Type B pancreatic cell (in vitro differentiated cells): ENCODE measurements around the gene ACVR1C. TPM values are rescaled to one million over a fixed set of nuclear protein-coding genes. Genes with fewer than 3 reads are reported as not detected.

Source experiments
- DNase-seq: peaks from one replicate; pipeline ENCODE4 v3.0.0; 2021; ENCODE audit warnings: mixed read lengths; ENCODE audit not compliant: unreplicated experiment; ENCODE audit errors: extremely low spot score
- H3K27ac Mint-ChIP-seq: 2 replicates; pipeline ENCODE4 v1.8.0; 2021; ENCODE audit warnings: mild to moderate bottlenecking, mixed read lengths
- H3K27me3 Mint-ChIP-seq: 2 replicates; pipeline ENCODE4 v1.8.0; 2021; ENCODE audit warnings: mixed read lengths
- H3K36me3 Mint-ChIP-seq: 2 replicates; pipeline ENCODE4 v1.8.0; 2021; ENCODE audit warnings: mixed read lengths
- H3K4me1 Mint-ChIP-seq: one replicate; pipeline ENCODE4 v1.8.0; 2021; ENCODE audit warnings: mixed read lengths; ENCODE audit not compliant: unreplicated experiment
- H3K4me3 Mint-ChIP-seq: 2 replicates; pipeline ENCODE4 v1.8.0; 2021; ENCODE audit warnings: mild to moderate bottlenecking, mixed read lengths
- H3K9me3 Mint-ChIP-seq: 2 replicates; pipeline ENCODE4 v1.8.0; 2021; ENCODE audit warnings: mixed read lengths
- total RNA-seq: library from RNA; stranded (reverse); gene quantifications from 2 replicates; pipeline ENCODE4 v1.2.1, GENCODE V29; 2021; ENCODE audit warnings: low replicate concordance
- TF ChIP-seq, protein P1 (sequence below): fragments of 200-600 bp; sonication (generic); conservative IDR thresholded peaks from 2 replicates; pipeline ENCODE4 v1.5.0; 2021; ENCODE audit warnings: antibody characterized with exemption, mild to moderate bottlenecking

ACVR1C gene
- total RNA-seq, 1 donor from 2014 or later: 17.1 TPM

DNA sequence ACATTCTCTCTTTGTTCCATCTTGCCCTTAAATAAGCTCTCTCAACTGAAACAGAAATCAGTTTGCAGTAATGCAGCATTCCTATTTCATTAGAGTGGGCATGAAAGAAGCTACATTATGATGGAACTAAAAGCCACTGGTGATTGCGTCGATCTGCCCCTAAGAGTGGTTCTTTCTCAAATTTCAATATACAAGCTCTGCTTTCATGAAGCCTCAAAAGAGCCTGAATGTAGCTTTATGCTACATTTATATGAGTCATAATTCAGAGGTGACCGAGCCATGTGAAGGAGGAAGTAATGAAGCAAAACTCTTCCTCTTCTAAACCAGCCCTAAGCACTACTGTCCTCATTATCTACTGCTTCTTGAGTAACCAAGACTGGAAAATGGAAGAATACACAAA is 120.0 kb downstream of the ACVR1C start:
- Mint-ChIP-seq H3K4me1 (no peaks in the 10 kb centered on the region), H3K27ac (no peak overlapping the region), H3K9me3 (peaks cover 12% of the 10 kb centered on the region), H3K27me3 (peaks cover 3% of the 10 kb centered on the region), H3K36me3 (no peaks in the 10 kb centered on the region), H3K4me3 (no peak overlapping the region)
- DNase-seq: no peak
- TF ChIP-seq, protein P1, sequence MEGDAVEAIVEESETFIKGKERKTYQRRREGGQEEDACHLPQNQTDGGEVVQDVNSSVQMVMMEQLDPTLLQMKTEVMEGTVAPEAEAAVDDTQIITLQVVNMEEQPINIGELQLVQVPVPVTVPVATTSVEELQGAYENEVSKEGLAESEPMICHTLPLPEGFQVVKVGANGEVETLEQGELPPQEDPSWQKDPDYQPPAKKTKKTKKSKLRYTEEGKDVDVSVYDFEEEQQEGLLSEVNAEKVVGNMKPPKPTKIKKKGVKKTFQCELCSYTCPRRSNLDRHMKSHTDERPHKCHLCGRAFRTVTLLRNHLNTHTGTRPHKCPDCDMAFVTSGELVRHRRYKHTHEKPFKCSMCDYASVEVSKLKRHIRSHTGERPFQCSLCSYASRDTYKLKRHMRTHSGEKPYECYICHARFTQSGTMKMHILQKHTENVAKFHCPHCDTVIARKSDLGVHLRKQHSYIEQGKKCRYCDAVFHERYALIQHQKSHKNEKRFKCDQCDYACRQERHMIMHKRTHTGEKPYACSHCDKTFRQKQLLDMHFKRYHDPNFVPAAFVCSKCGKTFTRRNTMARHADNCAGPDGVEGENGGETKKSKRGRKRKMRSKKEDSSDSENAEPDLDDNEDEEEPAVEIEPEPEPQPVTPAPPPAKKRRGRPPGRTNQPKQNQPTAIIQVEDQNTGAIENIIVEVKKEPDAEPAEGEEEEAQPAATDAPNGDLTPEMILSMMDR: no peak

DNA sequence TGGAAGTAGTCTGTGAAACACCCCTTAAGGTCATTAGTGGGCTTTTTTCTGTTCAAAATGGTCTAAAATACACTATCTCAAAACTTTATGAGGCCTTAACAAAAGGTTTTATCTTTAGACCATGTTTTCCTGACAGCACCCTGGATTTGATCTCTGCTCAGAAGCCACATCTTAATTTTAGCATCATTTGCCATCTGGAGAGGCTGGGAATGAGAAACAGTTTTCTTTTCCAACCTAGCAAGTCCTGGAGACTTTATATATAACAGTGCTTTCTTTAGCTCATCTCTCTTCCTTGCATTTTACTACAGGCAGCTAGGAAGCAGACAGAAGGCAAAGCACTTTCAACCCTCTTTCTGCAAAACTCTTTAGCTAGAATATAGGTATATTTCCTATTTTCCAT is 122.1 kb downstream of the ACVR1C start:
- H3K4me3 Mint-ChIP-seq: no peak overlapping the region
- no peaks in the 10 kb centered on the region for H3K36me3 Mint-ChIP-seq
- H3K27ac Mint-ChIP-seq: no peak overlapping the region
- peaks cover 12% of the 10 kb centered on the region for H3K9me3 Mint-ChIP-seq
- H3K4me1 Mint-ChIP-seq: no peaks in the 10 kb centered on the region
- H3K27me3 Mint-ChIP-seq: peaks cover 3% of the 10 kb centered on the region
- DNase-seq: no peak
- TF ChIP-seq, protein P1: no peak

DNA sequence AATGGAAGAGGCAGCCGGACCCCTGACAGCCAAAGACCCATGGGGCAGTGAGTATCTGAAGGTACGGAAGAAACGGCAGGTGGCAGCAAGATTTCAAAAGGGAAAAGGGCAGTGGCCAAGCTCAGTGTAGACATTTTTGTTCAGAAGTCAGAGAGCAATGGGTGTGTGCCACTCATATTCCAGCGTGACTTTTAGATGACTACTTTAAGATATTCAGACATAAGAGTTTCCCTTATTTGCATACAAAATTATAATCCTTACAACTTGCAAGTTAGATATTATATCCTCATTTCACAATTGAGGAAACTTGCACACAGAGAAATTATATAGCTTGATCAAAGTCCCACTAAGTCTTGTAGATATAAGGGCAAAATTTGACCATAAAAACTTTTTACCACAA is 124.0 kb downstream of the ACVR1C start:
- H3K4me3 Mint-ChIP-seq: no peak overlapping the region
- no peak overlapping the region for H3K27ac Mint-ChIP-seq
- no peak for DNase-seq
- H3K36me3 Mint-ChIP-seq: no peaks in the 10 kb centered on the region
- peaks cover 3% of the 10 kb centered on the region for H3K27me3 Mint-ChIP-seq
- TF ChIP-seq, protein P1: no peak
- peaks cover 12% of the 10 kb centered on the region for H3K9me3 Mint-ChIP-seq
- H3K4me1 Mint-ChIP-seq: no peaks in the 10 kb centered on the region

DNA sequence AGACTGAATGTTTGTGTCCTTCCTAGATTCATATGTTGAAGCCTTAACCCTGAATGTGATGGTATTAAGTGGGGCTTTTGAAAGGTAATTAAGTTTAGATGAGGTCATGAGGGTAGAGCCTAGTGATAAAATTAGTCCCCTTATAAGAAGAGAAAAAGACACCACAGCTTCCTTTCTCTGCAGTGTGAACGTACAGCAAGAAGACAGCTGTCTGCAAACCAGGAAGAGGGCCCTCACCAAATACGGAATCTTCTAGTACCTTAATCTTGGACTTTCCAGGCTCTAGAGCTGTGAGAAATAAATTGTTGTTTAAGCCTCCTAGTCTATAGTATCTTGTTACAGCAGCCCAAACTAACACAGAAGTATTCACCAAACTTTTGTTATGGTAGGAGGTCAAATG is 127.6 kb downstream of the ACVR1C start:
- H3K9me3 Mint-ChIP-seq: peaks cover 1% of the 10 kb centered on the region
- no peak overlapping the region for H3K27ac Mint-ChIP-seq
- TF ChIP-seq, protein P1: no peak
- no peaks in the 10 kb centered on the region for H3K27me3 Mint-ChIP-seq
- H3K4me1 Mint-ChIP-seq: no peaks in the 10 kb centered on the region
- DNase-seq: no peak
- no peak overlapping the region for H3K4me3 Mint-ChIP-seq
- H3K36me3 Mint-ChIP-seq: no peaks in the 10 kb centered on the region

DNA sequence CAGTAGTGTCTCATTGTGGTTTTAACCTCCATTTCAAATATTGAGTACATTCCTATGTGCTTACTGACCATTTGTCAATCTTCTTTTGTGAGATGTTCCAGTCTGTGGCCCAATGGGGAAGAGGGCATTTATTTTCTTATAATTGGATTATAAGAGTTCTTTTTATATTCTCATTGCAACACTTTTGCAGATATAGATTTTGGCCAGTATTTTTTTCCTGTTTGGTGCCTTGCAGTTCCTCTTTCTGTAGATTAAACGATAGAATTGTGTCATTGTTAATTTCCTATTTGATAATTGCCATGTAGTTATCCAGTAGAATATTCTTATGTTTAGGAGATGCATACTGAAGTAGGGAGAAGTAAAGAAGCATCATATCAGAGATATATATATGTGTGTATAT is 128.3 kb downstream of the ACVR1C start:
- no peak for DNase-seq
- Mint-ChIP-seq H3K4me1 (no peaks in the 10 kb centered on the region), H3K36me3 (no peaks in the 10 kb centered on the region), H3K9me3 (no peaks in the 10 kb centered on the region), H3K27ac (no peak overlapping the region), H3K27me3 (no peaks in the 10 kb centered on the region), H3K4me3 (no peak overlapping the region)
- TF ChIP-seq, protein P1: no peak

DNA sequence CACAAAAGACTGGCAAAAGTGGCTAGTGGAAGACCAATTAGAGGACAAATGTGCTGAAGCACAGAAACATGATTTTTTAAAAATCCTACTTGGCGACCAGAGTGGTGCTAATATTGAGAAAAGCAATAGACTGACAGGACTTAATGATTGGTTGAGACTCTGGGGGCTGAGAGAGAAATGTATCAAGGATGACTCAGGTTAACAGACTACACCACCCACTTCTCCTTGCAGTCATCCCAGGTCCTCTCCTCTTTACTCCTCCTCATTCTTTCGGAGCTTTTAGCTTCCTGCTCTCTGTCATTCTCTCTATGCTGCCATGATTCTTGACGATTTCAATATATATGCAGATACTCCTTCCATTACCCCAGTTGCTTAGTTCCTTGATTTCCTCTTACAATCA is 130.2 kb downstream of the ACVR1C start:
- TF ChIP-seq, protein P1: no peak
- Mint-ChIP-seq H3K27me3 (no peaks in the 10 kb centered on the region), H3K4me3 (no peak overlapping the region), H3K27ac (no peak overlapping the region), H3K4me1 (no peaks in the 10 kb centered on the region), H3K36me3 (no peaks in the 10 kb centered on the region), H3K9me3 (no peaks in the 10 kb centered on the region)
- no peak for DNase-seq
